Thoracic aorta endothelial cell (primary cell): ENCODE results near the gene FGB. TPM values are rescaled to one million over a fixed set of nuclear protein-coding genes. Genes with fewer than 3 reads are reported as not detected.

Source experiments
- small RNA-seq: library from RNA; depleted of rRNA; stranded (forward); fragments of <200 nt; gene quantifications from one replicate; pipeline ENCODE3, GENCODE V24; 2012
- total RNA-seq: library from RNA; depleted of rRNA; stranded (reverse); fragments of >200 nt; gene quantifications from 2 replicates; pipeline ENCODE4 v1.2.3, GENCODE V29; 2012

The FGB gene
- total RNA-seq, result not detected in 2 replicates

DNA sequence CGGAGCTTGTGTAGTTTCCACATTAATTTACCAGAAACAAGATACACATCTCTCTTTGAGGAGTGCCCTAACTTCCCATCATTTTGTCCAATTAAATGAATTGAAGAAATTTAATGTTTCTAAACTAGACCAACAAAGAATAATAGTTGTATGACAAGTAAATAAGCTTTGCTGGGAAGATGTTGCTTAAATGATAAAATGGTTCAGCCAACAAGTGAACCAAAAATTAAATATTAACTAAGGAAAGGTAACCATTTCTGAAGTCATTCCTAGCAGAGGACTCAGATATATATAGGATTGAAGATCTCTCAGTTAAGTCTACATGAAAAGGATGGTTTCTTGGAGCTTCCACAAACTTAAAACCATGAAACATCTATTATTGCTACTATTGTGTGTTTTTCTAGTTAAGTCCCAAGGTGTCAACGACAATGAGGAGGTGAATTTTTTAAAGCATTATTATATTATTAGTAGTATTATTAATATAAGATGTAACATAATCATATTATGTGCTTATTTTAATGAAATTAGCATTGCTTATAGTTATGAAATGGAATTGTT is at the start of gene FGB:
Gene FGB (plus strand): TSS at position 315 of the 558 bp plus-strand sequence. CDS start 8 bp downstream, at position 323.

GRCh38 chr4:154549894-154550790 is 12.7 kb upstream of the FGB start, which contains the start of gene PLRG1:
PLRG1 (minus strand) TSS chr4:154550400; CDS start chr4:154550308, 92 bp downstream.

DNA sequence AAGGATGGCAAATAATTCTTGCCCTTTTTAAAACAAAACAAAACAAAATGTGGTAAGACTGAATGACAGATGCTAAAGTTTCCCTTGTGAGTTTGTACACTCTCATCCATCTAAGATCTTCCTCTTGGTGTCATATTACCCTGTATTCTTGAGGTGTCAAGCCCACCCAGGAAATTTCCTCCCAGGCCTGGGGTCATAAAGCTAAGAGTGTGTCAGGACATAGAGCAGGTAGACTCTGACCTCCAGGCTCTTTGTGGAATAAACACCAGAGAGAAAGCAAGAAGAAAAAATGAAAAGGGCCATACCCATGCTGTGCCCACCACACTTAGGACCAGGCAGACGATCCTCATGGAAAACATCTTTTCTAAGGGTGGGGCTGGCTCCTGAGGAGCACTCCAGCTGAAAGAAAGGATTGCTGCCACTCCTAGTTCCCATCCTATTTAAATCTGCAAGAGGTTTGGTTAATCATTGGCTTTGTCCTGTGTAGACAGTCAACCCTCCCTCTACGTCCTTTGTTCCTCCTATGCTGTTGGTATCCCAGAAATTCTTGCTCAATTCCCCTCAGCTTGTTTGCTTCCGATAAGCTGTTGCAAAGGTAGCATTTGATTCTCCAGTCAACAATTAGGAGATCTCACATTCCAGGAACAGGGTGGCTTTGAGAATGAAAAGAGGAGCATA is 27.7 kb downstream of the FGB start, which contains the start of gene FGA:
Gene FGA (minus strand): TSS at position 414 of the 678 bp plus-strand sequence. CDS start 55 bp downstream, at position 359.

DNA sequence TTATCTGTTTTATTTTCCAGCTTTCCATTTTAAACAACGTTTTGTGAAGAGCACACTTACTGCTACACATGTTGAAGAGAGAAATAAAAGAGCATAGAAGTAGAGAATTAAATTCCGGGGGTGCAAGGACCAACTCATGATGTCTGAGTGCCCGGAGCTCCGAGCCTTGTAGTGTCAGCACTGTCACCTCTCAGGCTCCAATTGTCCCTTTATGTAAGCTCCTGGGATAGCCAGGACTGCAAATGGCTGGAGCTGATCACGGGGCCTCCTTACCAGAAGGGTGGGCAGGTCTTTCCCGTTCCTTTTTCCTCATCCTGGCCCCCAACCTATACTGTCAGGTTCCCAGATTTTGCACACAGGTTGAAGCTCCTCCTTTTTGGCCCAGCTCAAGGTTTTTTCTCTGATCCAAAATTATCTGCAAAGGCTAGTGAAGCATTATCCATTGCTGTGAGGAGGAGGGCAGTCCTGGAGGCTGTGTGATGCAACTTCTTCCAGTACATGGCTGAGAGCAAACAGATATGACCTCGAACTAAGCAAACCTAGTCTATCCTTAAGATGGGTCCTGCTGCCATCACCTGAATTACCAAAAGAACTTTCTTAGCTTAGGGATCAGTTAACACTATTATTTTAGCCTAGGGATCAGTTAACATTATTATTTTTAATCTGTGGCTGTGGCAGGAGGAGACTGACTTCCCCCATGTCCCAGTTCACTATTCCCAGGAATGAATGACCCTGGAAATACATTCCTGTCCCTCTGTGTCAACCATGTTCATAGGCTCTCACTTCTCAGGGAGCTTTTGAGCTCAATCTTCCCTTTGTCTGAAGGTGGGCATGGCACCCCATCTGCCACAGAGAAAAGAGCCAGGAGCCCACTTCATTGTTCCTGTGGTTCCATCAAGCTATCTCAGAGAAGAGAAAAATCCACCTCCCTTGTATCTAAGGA is 49.9 kb downstream of the FGB start, which contains the start of gene FGG:
Gene FGG (minus strand): TSS at position 185 of the 943 bp plus-strand sequence. CDS start 47 bp downstream, at position 138.

Small RNA genes within 50 kb of the gene (small RNA-seq; reads per million reads assigned to genes)
- not detected for gene RNU6-1285P

Other genes starting within 250 kb of the FGB start
- under 0.01 TPM in 1 of 2 replicates, not detected in the other for gene DCHS2, start 71.2 kb upstream of the FGB start, total RNA-seq
- 88.2 and 99.6 TPM in 2 replicates for gene PLRG1, start 12.6 kb upstream of the FGB start, total RNA-seq
- not detected in 2 replicates for gene FGA, start 27.7 kb downstream of the FGB start, total RNA-seq
- not detected in 2 replicates for gene FGG, start 49.6 kb downstream of the FGB start, total RNA-seq
- gene LRAT, start 181.0 kb downstream of the FGB start, total RNA-seq, result not detected in 2 replicates
- not detected in 2 replicates for gene RBM46, start 218.3 kb downstream of the FGB start, total RNA-seq